Measurements from ENCODE around the gene PCSK6. TPM values are rescaled to one million over a fixed set of nuclear protein-coding genes. Genes with fewer than 3 reads are reported as not detected.

PCSK6 gene
- total RNA-seq, 4 donors from 2014 or later, result 12.8 to 23.2 (median 18.4) TPM

DNA sequence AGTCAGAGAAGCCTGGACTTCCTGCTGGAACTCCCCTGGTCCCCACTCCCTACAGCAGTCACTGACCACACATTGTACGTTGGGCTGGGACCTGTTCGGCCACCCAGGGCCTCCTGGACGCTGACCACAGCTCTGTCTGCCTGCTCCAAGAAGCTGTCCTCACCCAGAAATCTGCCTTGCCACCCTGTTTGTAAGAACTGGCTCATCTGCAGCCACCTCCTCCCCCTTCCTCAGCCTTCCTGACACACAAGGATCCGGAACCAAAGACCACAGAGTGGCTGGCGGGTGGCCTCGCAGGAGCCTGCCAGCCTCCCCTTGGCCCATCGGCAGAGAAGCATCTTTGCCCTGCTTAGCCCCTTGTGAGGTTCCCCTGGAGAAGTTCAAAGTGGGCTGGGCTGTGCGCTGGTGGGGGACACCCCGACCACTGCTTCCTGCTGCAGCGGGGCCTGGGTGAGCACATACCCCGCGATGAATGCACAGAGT is 91.9 kb downstream of the PCSK6 start:
- Histone ChIP-seq H3K27ac (no peak overlapping the region), H3K27me3 (peaks cover 21% of the 10 kb centered on the region), H3K4me1 (no peaks in the 10 kb centered on the region), H3K4me3 (no peak overlapping the region), H3K36me3 (no peaks in the 10 kb centered on the region), H3K9me3 (no peaks in the 10 kb centered on the region)
- 57% methylated on average over 3 of the region's 12 CpGs; no CpG with 5 or more reads in 1 of the 2 donors for WGBS, 2 donors (ENCODE audit: low coverage in 1 of 2)
- TF ChIP-seq CTCF (IDR thresholded peaks at IDR 0.05), result no peak
- no peak for TF ChIP-seq POLR2AphosphoS5 (IDR thresholded peaks at IDR 0.05)
- no peak for TF ChIP-seq POLR2A (IDR thresholded peaks at IDR 0.05)
- TF ChIP-seq EP300 (IDR thresholded peaks at IDR 0.05), result no peak
- no peak for ATAC-seq

- no peak overlapping the region for H3K4me3 ChIP-seq
- H3K9me3 ChIP-seq, result no peaks in the 10 kb centered on the region
- TF ChIP-seq EP300 (IDR thresholded peaks at IDR 0.05), result no peak
- TF ChIP-seq CTCF (IDR thresholded peaks at IDR 0.05), result no peak
- no peak for TF ChIP-seq POLR2A (IDR thresholded peaks at IDR 0.05)
- TF ChIP-seq POLR2AphosphoS5 (IDR thresholded peaks at IDR 0.05), result no peak
- no peak for ATAC-seq
- H3K36me3 ChIP-seq, result no peaks in the 10 kb centered on the region
- H3K27ac ChIP-seq, result no peak overlapping the region
- WGBS, 2 donors (ENCODE audit: low coverage in 1 of 2), result 75 to 87% methylated on average over 7 to 11 of the region's 19 CpGs
- no peaks in the 10 kb centered on the region for H3K4me1 ChIP-seq
- H3K27me3 ChIP-seq, result peaks cover 21% of the 10 kb centered on the region
These were observed 92.8 kb downstream of the PCSK6 start for GRCh38 chr15:101396484-101397261.

- no peaks in the 10 kb centered on the region for H3K4me1 ChIP-seq
- H3K9me3 ChIP-seq, result no peaks in the 10 kb centered on the region
- H3K4me3 ChIP-seq, result no peak overlapping the region
- no peak for ATAC-seq
- WGBS, 2 donors (ENCODE audit: low coverage in 1 of 2), result 67 to 80% methylated on average over 1 to 8 of the region's 11 CpGs
- no peaks in the 10 kb centered on the region for H3K36me3 ChIP-seq
- no peak overlapping the region for H3K27ac ChIP-seq
- TF ChIP-seq POLR2AphosphoS5 (IDR thresholded peaks at IDR 0.05) (no peak), POLR2A (IDR thresholded peaks at IDR 0.05) (no peak), CTCF (IDR thresholded peaks at IDR 0.05) (no peak), EP300 (IDR thresholded peaks at IDR 0.05) (no peak)
- peaks cover 21% of the 10 kb centered on the region for H3K27me3 ChIP-seq
These were observed 94.9 kb downstream of the PCSK6 start for GRCh38 chr15:101394654-101395053.

GRCh38 chr15:101394056-101394630 is 95.4 kb downstream of the PCSK6 start:
- no peak overlapping the region for H3K4me3 ChIP-seq
- H3K9me3 ChIP-seq, result no peaks in the 10 kb centered on the region
- ATAC-seq, result no peak
- H3K36me3 ChIP-seq, result no peaks in the 10 kb centered on the region
- H3K4me1 ChIP-seq, result no peaks in the 10 kb centered on the region
- H3K27me3 ChIP-seq, result peaks cover 15% of the 10 kb centered on the region
- no peak for TF ChIP-seq CTCF (IDR thresholded peaks at IDR 0.05)
- no peak for TF ChIP-seq POLR2AphosphoS5 (IDR thresholded peaks at IDR 0.05)
- TF ChIP-seq EP300 (IDR thresholded peaks at IDR 0.05), result no peak
- TF ChIP-seq POLR2A (IDR thresholded peaks at IDR 0.05), result no peak
- 47 to 49% methylated on average over 6 to 8 of the region's 12 CpGs for WGBS, 2 donors (ENCODE audit: low coverage in 1 of 2)
- no peak overlapping the region for H3K27ac ChIP-seq

DNA sequence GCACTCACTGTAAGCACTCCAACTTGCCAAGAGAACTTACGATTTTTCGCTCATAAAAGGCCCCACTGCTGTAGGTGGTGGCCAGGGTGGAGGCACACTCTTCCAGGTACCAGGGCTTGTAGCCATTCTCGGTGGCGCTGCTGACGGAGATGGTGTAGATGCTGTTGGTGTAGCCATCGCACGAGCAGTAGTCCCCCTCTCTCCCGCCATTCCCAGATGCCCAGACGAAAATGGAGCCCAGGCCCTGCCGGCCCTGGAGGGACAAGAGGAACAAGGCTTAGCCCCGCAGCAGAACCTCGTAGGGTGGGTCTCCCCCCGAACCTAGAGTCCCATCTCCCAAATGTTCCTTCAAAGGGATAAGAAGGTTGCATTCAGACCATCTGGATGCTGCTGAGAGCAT is 96.3 kb downstream of the PCSK6 start:
- Histone ChIP-seq H3K4me3 (no peak overlapping the region), H3K36me3 (no peaks in the 10 kb centered on the region), H3K9me3 (no peaks in the 10 kb centered on the region), H3K4me1 (no peaks in the 10 kb centered on the region), H3K27me3 (peaks cover 9% of the 10 kb centered on the region), H3K27ac (no peak overlapping the region)
- WGBS, 2 donors (ENCODE audit: low coverage in 1 of 2), result no CpG with 5 or more reads among the region's 13 CpGs
- ATAC-seq, result no peak
- TF ChIP-seq EP300 (IDR thresholded peaks at IDR 0.05) (no peak), POLR2A (IDR thresholded peaks at IDR 0.05) (no peak), POLR2AphosphoS5 (IDR thresholded peaks at IDR 0.05) (no peak), CTCF (IDR thresholded peaks at IDR 0.05) (no peak)

Data from gastroesophageal sphincter (tissue), 4 donors.